ENCODE results near the gene SNX25.

SNX25 gene

GRCh38 chr4:185384930-185385331 is 175.5 kb downstream of the SNX25 start:
- H3K9me3 Mint-ChIP-seq: peaks cover 15% of the 10 kb centered on the region
- H3K27me3 Mint-ChIP-seq (ENCODE audit: low read depth): peaks cover 5% of the 10 kb centered on the region
- peak overlapping the region in 2 of 3 experiments; percentile 4 to 14 for H3K27ac Mint-ChIP-seq
- TF ChIP-seq CTCF (IDR thresholded peaks at IDR 0.05; ENCODE audit: unreplicated experiment in 3 of 3): no peak
- H3K4me1 Mint-ChIP-seq: peaks cover 13% of the 10 kb centered on the region
- peaks cover 30% of the 10 kb centered on the region for H3K36me3 Mint-ChIP-seq (ENCODE audit: low read depth)
- H3K4me3 Mint-ChIP-seq: peak overlapping the region in 2 of 3 experiments; percentile 16 to 27

- TF ChIP-seq CTCF (IDR thresholded peaks at IDR 0.05; ENCODE audit: unreplicated experiment in 3 of 3): no peak
- H3K9me3 Mint-ChIP-seq: peaks cover 4% of the 10 kb centered on the region
- no peaks in the 10 kb centered on the region for H3K27me3 Mint-ChIP-seq (ENCODE audit: low read depth)
- no peak overlapping the region for H3K27ac Mint-ChIP-seq
- H3K4me3 Mint-ChIP-seq: no peak overlapping the region
- H3K4me1 Mint-ChIP-seq: peaks cover 13% of the 10 kb centered on the region
- peaks cover 16% of the 10 kb centered on the region for H3K36me3 Mint-ChIP-seq (ENCODE audit: low read depth)
Observed at GRCh38 chr4:185387957-185388356, 178.6 kb downstream of the SNX25 start.

GRCh38 chr4:185390941-185391340 is 181.5 kb downstream of the SNX25 start:
- H3K4me1 Mint-ChIP-seq: peaks cover 15% of the 10 kb centered on the region
- peaks cover 8% of the 10 kb centered on the region for H3K36me3 Mint-ChIP-seq (ENCODE audit: low read depth)
- H3K4me3 Mint-ChIP-seq: no peak overlapping the region
- no peak for TF ChIP-seq CTCF (IDR thresholded peaks at IDR 0.05; ENCODE audit: unreplicated experiment in 3 of 3)
- H3K27ac Mint-ChIP-seq: no peak overlapping the region
- no peaks in the 10 kb centered on the region for H3K27me3 Mint-ChIP-seq (ENCODE audit: low read depth)
- peaks cover 4% of the 10 kb centered on the region for H3K9me3 Mint-ChIP-seq

- H3K9me3 Mint-ChIP-seq: peaks cover 4% of the 10 kb centered on the region
- no peak overlapping the region for H3K4me3 Mint-ChIP-seq
- no peak for TF ChIP-seq CTCF (IDR thresholded peaks at IDR 0.05; ENCODE audit: unreplicated experiment in 3 of 3)
- peaks cover 8% of the 10 kb centered on the region for H3K36me3 Mint-ChIP-seq (ENCODE audit: low read depth)
- H3K4me1 Mint-ChIP-seq: peaks cover 18% of the 10 kb centered on the region
- no peaks in the 10 kb centered on the region for H3K27me3 Mint-ChIP-seq (ENCODE audit: low read depth)
- H3K27ac Mint-ChIP-seq: no peak overlapping the region
Observed at GRCh38 chr4:185392156-185392555, 182.8 kb downstream of the SNX25 start.

- no peaks in the 10 kb centered on the region for H3K27me3 Mint-ChIP-seq (ENCODE audit: low read depth)
- peak overlapping the region; percentile 2 to 4 (median 4) for H3K27ac Mint-ChIP-seq
- no peak for TF ChIP-seq CTCF (IDR thresholded peaks at IDR 0.05; ENCODE audit: unreplicated experiment in 3 of 3)
- peaks cover 4% of the 10 kb centered on the region for H3K9me3 Mint-ChIP-seq
- peak overlapping the region; percentile 63 to 84 (median 65) for H3K4me3 Mint-ChIP-seq
- peaks cover 14% of the 10 kb centered on the region for H3K36me3 Mint-ChIP-seq (ENCODE audit: low read depth)
- H3K4me1 Mint-ChIP-seq: peaks cover 28% of the 10 kb centered on the region
Observed at GRCh38 chr4:185394568-185395237, 185.3 kb downstream of the SNX25 start.
